Gastroesophageal sphincter (tissue), 4 donors: ENCODE measurements around the gene ATP11A. TPM values are rescaled to one million over a fixed set of nuclear protein-coding genes. Genes with fewer than 3 reads are reported as not detected.

Source experiments
- ATAC-seq: fragments of 150-250 bp; one replicate; pipeline ENCODE4 v1.9.1; 2016; ENCODE audit warnings: mild to moderate bottlenecking, moderate library complexity
- H3K27ac ChIP-seq, 4 donors: fragments of 200-600 bp; sonication (generic) in 3 of 4; 1 replicate in 3 of 4; 2 replicates in 1 of 4; pipeline ENCODE4 v1.5.1; 2016 to 2019
- H3K27me3 ChIP-seq: fragments of 200-600 bp; sonication (generic); one replicate; pipeline ENCODE4 v1.5.1; 2019
- H3K36me3 ChIP-seq, 2 donors: fragments of 200-600 bp; sonication (generic); one replicate each; pipeline ENCODE4 v1.5.1; 2019; ENCODE audit warnings: control low read depth in 1 of 2
- H3K4me1 ChIP-seq, 3 donors: fragments of 200-600 bp; sonication (generic); 1 replicate in 2 of 3; 2 replicates in 1 of 3; pipeline ENCODE4 v1.5.1; 2016 to 2019; ENCODE audit warnings: control low read depth in 2 of 3
- H3K4me3 ChIP-seq, 2 donors: fragments of 200-600 bp; sonication (generic); one replicate each; pipeline ENCODE4 v1.5.1; 2019; ENCODE audit warnings: mild to moderate bottlenecking in 1 of 2, moderate library complexity in 1 of 2
- H3K9me3 ChIP-seq, 3 donors: fragments of 200-600 bp; sonication (generic); one replicate each; pipeline ENCODE4 v1.5.1; 2017 to 2019; ENCODE audit warnings: control low read depth in 2 of 3
- EP300 ChIP-seq: sonication (generic); formaldehyde crosslinking; IDR thresholded peaks from one replicate; pipeline ENCODE4 v1.6.1; 2017; ENCODE audit warnings: antibody characterized with exemption, mild to moderate bottlenecking
- POLR2A ChIP-seq, 2 donors: fragments of 450-650 bp; IDR thresholded peaks; one replicate each; pipeline ENCODE4 v1.6.1; 2017; ENCODE audit warnings: antibody characterized with exemption in 2 of 2, mild to moderate bottlenecking in 2 of 2, moderate library complexity in 1 of 2
- POLR2AphosphoS5 ChIP-seq: sonication (generic); formaldehyde crosslinking; IDR thresholded peaks from one replicate; pipeline ENCODE4 v1.6.1; 2017; ENCODE audit warnings: antibody characterized with exemption
- WGBS, 2 donors: methylation state at CpG; one replicate each; pipeline ENCODE4 v1.1.5; 2018; ENCODE audit warnings: low coverage in 1 of 2; 5-methylcytosine and 5-hydroxymethylcytosine counted together
- total RNA-seq, 4 donors: library from RNA; depleted of rRNA; stranded (reverse); fragments of >200 nt; gene quantifications; one replicate each; pipeline ENCODE4 v1.1.0, GENCODE V29; 2016
- TF ChIP-seq, protein P1 (sequence below), 4 experiments: fragments of 200-600 bp in 2 of 4; fragments of 450-650 bp in 2 of 4; sonication (generic) in 1 of 4; IDR thresholded peaks; one replicate each; pipeline ENCODE4 v1.5.1; 2017 to 2019; ENCODE audit warnings: antibody characterized with exemption in 4 of 4, mild to moderate bottlenecking in 2 of 4, moderate library complexity in 2 of 4

Gene ATP11A
- total RNA-seq, 4 donors from 2014 or later = 12.9 to 21.7 (median 17.1) TPM

DNA sequence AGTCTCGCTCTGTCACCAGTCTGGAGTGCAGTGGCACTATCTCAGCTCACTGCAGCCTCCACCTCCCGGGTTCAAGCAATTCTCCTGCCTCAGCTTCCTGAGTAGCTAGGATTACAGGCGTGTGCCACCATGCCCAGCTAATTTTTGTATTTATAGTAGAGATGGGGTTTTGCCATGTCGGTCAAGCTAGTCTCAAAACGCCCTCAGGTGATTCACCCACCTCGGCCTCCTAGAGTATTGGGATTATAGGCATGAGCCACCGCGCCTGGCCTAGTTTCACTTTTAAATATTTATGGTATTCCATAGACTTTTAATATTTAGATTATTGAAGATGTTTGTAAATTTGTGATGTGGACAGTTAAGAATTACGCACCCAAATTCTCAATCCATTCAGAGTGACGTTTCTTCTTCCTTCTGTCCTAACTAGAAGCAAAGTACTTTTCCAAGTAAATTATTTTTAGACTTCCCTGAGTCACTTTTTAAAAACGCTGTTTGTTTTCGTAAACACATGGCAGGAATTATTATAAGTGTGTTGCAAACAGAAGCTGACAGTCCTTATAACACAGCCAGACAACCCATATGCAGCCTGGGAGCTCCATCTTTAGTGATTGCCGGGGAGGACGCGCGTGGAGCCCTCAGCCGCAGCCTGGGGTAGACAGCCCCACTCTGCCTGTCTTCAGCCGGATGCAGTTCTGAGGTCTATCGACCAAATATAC is 131.7 kb downstream of the ATP11A start:
- H3K9me3 ChIP-seq = no peaks in the 10 kb centered on the region
- no peaks in the 10 kb centered on the region for H3K27me3 ChIP-seq
- ATAC-seq = no peak
- H3K36me3 ChIP-seq = peaks cover 0 to 92% of the 10 kb centered on the region in 2 donors
- no peak overlapping the region for H3K27ac ChIP-seq
- no peaks in the 10 kb centered on the region for H3K4me1 ChIP-seq
- TF ChIP-seq POLR2A (IDR thresholded peaks at IDR 0.05) (no peak), POLR2AphosphoS5 (no peak), EP300 (no peak)
- TF ChIP-seq, protein P1, sequence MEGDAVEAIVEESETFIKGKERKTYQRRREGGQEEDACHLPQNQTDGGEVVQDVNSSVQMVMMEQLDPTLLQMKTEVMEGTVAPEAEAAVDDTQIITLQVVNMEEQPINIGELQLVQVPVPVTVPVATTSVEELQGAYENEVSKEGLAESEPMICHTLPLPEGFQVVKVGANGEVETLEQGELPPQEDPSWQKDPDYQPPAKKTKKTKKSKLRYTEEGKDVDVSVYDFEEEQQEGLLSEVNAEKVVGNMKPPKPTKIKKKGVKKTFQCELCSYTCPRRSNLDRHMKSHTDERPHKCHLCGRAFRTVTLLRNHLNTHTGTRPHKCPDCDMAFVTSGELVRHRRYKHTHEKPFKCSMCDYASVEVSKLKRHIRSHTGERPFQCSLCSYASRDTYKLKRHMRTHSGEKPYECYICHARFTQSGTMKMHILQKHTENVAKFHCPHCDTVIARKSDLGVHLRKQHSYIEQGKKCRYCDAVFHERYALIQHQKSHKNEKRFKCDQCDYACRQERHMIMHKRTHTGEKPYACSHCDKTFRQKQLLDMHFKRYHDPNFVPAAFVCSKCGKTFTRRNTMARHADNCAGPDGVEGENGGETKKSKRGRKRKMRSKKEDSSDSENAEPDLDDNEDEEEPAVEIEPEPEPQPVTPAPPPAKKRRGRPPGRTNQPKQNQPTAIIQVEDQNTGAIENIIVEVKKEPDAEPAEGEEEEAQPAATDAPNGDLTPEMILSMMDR (IDR thresholded peaks at IDR 0.05) = no peak
- H3K4me3 ChIP-seq = no peak overlapping the region
- 90 to 93% methylated on average over 18 to 19 of the region's 19 CpGs for WGBS, 2 donors

DNA sequence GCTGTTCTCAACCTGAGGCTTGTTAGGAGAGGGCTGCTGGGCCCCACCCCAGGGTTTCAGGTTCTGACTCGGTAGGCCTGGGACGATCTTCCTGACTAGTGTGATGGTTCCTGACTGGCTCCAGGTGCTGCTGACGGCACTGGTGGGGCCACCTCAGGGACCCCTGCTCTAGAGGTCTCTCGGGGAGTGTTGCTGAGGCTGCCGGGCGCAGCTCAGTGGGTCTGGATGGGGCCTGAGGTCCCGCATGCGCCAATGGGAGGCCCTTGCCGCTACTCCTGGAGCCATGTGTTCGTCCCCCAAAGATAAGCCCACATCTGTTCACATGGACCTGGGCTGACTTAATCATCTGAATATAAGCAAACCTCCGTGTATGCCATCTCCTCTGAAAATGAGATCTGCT is 133.0 kb downstream of the ATP11A start:
- no peak overlapping the region for H3K27ac ChIP-seq
- H3K4me3 ChIP-seq = no peak overlapping the region
- peaks cover 0 to 91% of the 10 kb centered on the region in 2 donors for H3K36me3 ChIP-seq
- no peaks in the 10 kb centered on the region for H3K27me3 ChIP-seq
- WGBS, 2 donors = 95 to 100% methylated on average over 1 to 2 of the region's 11 CpGs
- H3K4me1 ChIP-seq = no peaks in the 10 kb centered on the region
- TF ChIP-seq POLR2AphosphoS5 (no peak), POLR2A (IDR thresholded peaks at IDR 0.05) (no peak), EP300 (no peak)
- TF ChIP-seq, protein P1 (IDR thresholded peaks at IDR 0.05) = no peak
- no peak for ATAC-seq
- H3K9me3 ChIP-seq = no peaks in the 10 kb centered on the region

DNA sequence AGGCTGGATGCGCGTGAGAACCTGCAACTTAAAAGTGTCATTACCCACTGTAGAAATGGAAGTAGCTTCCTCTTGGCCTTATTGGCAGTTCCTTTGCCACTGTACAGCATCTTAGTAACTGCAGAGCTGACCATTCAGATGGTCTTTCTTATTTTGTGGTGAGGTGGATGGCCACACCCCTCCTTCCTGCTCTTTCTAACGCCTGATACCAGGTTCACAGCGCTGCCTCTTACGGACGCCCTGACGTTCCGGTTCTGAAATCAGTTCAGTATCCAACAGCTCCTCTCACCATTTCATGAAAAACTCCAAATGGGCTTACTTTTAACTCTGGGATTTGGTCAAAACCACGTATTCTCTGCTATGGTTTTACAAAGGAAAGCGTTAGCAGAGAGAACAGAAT is 134.6 kb downstream of the ATP11A start:
- Histone ChIP-seq H3K27ac (no peak overlapping the region), H3K36me3 (peaks cover 0 to 91% of the 10 kb centered on the region in 2 donors), H3K27me3 (no peaks in the 10 kb centered on the region), H3K9me3 (no peaks in the 10 kb centered on the region), H3K4me3 (no peak overlapping the region), H3K4me1 (no peaks in the 10 kb centered on the region)
- WGBS, 2 donors = 78 to 84% methylated on average over 7 to 10 of the region's 10 CpGs
- no peak for ATAC-seq
- TF ChIP-seq POLR2AphosphoS5 (no peak), POLR2A (IDR thresholded peaks at IDR 0.05) (no peak), EP300 (no peak)
- TF ChIP-seq, protein P1 (IDR thresholded peaks at IDR 0.05) = no peak

DNA sequence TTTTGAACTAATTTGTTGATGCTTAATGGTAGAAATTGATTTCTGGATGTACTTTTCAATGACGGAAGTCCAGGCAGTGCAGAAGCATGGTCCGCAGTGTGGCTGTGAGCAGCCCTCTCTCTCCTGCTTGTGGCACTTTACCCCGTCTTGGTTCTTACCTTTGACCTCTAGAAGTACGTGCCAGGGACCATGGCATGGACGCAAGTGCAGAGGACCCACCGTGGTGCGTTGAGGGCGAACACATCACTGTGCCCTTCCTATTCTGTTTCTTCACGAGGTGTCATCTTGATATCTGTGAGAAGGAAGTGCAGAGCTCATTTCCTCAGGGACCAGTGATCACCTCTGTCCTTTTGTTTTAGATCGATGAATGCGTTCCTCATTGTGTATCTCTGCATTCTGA is 135.2 kb downstream of the ATP11A start:
- WGBS, 2 donors = 89 to 93% methylated on average over 6 to 7 of the region's 11 CpGs
- H3K27me3 ChIP-seq = no peaks in the 10 kb centered on the region
- no peaks in the 10 kb centered on the region for H3K4me1 ChIP-seq
- peaks cover 0 to 90% of the 10 kb centered on the region in 2 donors for H3K36me3 ChIP-seq
- no peak overlapping the region for H3K4me3 ChIP-seq
- no peak for ATAC-seq
- no peak for TF ChIP-seq EP300
- TF ChIP-seq, protein P1 (IDR thresholded peaks at IDR 0.05) = no peak
- no peak for TF ChIP-seq POLR2A (IDR thresholded peaks at IDR 0.05)
- TF ChIP-seq POLR2AphosphoS5 = no peak
- no peak overlapping the region for H3K27ac ChIP-seq
- no peaks in the 10 kb centered on the region for H3K9me3 ChIP-seq

DNA sequence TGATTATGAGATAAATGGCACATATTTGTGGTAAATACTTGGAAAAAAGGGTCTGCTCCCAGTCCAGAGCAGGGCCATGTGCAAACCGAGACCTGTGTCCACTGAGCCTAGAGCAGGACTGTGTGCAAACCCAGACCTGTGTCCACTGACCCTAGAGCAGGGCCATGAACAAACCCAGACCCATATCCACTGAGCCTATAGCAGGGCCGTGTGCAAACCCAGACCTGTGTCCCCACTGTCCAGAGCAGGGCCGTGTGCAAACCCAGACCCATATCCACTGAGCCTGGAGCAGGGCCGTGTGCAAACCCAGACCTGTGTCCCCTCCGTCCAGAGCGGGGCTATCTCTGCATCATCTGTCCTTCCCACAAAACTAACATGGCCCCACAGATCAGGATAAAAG is 136.0 kb downstream of the ATP11A start:
- no peak for ATAC-seq
- no peak for TF ChIP-seq POLR2A (IDR thresholded peaks at IDR 0.05)
- no peak for TF ChIP-seq EP300
- no peaks in the 10 kb centered on the region for H3K27me3 ChIP-seq
- no peaks in the 10 kb centered on the region for H3K9me3 ChIP-seq
- no peak overlapping the region for H3K27ac ChIP-seq
- H3K36me3 ChIP-seq = peaks cover 0 to 90% of the 10 kb centered on the region in 2 donors
- no peak overlapping the region for H3K4me3 ChIP-seq
- 80 to 93% methylated on average over 1 to 2 of the region's 6 CpGs for WGBS, 2 donors
- H3K4me1 ChIP-seq = no peaks in the 10 kb centered on the region
